ENCODE results near the gene TMEM134.
"Not testable (repeated sequence)": the region's sequence is repeated elsewhere in the genome, so short reads cannot be mapped to it uniquely, and the experiment has no call there.

The TMEM134 gene

GRCh38 chr11:67485873-67486361 lies 16.9 kb upstream of the TMEM134 start:
- not testable (repeated sequence) for DNase-seq

DNA sequence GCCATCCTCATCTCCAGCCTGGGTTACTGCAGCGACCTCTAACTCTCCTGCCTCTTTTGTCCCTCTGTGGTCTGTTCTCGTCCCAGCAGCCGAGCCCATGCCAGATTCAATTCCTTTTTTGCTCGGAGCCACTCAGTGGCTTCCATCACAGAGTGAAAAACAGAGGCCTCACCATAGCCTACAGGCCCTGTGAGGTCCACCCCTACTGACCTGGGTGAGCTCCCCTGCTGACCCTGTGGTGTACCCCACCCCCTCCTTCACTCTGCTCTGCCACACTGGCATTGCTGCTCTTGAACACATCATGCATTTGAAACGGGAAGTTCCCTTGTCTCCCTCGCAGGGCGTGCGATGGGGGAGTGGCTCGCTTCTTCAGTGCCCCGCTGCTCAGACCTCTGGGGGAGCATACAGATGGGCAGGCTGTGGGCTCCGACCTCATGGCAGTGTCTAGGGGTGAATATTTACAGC lies 15.8 kb upstream of the TMEM134 start:
- DNase-seq, result no peak

DNA sequence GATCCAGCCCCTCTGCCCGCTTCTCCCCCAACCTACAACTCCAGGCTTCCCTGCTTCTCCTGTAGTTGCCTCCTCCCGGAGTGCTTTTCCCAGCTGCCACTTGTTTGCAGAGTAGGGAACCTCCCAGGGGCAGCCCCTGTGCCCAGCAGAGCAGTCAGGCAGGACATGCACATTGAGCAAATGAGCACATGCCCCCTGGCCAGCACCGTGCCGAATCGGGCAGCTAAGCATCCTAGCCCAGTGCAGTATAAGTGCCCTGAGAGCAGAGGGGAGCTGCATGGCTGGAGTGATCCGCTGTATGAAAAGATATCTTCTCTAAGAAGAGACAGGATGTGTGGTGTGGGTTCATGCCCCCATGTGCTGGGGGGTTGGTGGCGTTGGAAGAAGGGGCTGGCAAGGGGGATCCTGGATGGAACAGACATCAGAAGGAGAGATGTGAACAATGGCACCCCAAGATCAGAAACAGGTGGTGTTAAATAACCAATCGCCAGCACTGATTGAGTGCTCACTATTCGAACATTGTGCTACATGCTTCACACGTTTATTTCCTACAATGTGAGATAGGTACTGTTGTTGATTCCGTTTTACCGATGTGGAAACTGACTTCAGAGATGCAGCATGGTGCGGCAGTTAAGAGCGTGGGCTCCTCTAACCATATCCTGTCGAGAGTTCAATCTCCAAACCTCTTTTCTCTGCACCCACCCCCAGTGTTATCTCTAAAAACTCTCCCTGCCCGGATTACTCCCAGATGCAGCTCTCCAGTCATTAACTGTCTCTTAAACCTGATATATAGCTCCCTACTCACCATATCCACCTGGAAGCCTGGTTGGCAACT lies 15.0 kb upstream of the TMEM134 start:
- no peak for DNase-seq

- peak; percentile 98 for DNase-seq
These were observed 14.1 kb upstream of the TMEM134 start, which contains the start of gene AIP for GRCh38 chr11:67482827-67483798. Gene AIP, plus strand, starts transcription at chr11:67483026. Its CDS starts 133 bp downstream, at chr11:67483159.

DNA sequence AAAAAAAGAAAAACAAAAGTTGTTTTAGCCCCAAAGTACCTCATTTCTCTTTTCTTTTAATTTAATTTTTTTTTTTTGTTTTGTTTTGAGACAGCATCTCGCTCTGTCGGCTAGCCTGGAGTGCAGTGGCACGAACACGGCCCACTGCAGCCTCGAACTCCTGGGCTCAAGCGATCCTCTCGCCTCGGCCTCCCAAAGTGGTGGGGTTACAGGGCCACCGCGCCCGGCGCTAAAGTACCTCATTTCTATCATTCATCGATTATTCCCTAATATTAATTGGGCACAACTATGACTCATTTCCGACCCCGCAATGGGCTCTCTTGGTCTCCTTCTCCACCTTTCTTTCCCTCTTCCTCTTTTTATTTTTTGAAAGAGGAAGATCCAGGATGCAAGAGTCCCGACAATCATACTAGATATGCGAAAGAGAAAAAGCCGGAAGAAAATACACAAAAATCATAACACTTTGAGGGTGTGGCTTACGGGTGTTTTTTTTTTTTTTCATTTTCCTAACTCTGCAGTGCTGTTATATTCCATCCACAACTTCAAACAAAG lies 13.3 kb upstream of the TMEM134 start:
- DNase-seq, result no peak

DNA sequence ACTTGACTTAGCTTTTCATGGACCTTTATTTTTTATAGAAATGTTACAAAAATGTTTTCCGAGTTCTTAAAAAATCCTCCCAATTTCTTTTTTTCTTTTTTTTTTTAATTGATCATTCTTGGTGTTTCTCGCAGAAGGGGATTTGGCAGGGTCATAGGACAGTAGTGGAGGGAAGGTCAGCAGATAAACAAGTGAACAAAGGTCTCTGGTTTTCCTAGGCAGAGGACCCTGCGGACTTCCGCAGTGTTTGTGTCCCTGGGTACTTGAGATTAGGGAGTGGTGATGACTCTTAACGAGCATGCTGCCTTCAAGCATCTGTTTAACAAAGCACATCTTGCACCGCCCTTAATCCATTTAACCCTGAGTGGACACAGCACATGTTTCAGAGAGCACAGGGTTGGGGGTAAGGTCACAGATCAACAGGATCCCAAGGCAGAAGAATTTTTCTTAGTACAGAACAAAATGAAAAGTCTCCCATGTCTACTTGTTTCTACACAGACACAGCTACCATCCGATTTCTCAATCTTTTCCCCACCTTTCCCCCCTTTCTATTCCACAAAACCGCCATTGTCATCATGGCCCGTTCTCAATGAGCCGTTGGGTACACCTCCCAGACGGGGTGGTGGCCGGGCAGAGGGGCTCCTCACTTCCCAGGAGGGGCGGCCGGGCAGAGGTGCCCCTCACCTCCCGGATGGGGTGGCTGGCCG lies 8.4 kb upstream of the TMEM134 start:
- not testable (repeated sequence) for DNase-seq

DNA sequence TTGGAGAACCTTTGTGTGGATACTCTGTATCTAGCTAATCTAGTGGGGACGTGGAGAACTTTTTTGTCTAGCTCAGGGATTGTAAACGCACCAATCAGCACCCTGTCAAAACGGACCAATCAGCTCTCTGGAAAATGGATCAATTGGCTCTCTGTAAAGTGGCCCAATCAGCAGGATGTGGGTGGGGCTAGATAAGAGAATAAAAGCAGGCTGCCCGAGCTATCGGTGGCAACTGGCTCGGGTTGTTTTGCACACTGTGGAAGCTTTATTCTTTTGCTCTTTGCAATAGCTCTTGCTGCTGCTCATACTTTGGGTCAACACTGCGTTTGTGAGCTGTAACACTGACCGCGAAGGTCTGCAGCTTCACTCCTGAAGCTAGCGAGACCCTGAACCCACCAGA lies 7.6 kb upstream of the TMEM134 start:
- DNase-seq, result not testable (repeated sequence)

GRCh38 chr11:67472882-67473281 lies 3.8 kb upstream of the TMEM134 start:
- no peak for DNase-seq

DNA sequence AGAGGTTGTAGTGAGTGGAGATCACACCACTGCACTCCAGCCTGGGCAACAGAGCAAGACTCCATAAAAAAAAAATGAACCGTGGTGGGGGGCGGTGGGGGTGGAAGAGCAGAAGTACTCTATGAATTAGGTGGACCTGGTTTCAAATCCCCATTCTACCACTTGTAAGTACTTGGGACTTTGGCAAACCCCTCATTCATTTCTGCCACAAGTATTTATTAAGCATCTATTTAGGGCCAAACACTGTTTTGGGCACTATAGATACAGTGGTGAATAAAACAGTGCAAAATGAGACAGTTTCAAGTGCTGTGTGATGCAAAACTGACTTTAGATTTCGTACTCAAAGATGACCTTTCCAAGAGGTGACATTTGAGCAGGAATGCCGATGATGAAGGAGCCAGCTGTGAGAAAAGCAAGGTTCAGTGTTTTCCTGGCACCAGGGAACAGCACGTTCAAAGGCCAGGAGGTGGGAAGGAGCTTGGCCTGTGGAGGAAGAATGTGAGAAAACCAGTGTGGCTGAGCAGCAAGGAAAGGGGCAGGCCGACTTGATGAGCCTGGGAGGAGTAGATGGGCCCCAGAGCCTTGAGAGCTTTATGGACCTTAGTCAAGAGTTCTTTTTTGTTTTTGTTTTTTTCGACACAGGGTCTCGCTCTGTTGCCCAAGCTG lies 1.4 kb upstream of the TMEM134 start:
- DNase-seq, result no peak

DNA sequence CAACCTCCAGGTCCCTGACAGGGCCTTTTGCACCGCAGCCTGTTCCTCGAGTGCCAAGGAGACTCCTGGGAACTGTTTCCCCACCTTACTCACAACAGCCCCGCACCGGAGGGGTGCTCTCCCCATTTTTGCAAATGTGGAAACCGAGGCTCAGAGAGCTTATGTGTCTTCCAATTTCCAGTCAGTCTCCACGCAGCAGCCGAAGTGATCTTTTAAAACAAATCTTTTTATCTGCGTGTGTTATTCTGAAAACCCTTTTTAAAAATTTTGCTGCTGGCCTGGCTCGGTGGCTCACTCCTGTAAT lies 409 bp upstream of the TMEM134 start:
- DNase-seq, result no peak

DNA sequence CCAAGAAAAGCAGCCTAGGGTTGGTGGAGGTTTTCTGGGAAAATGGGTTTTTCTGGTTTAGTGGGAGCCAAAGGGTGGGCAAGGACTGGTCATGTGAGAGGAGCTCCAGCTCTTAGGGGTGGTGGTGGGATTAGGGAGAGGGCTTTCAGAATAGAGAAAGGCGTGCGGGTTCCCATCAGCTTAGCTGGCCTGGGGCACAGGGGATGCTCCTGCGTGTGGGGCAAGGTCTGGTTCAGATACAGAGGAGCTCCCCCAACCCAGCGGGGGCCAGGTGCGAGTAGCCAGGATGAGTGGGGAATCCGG lies 644 bp downstream of the TMEM134 start:
- no peak for DNase-seq

DNA sequence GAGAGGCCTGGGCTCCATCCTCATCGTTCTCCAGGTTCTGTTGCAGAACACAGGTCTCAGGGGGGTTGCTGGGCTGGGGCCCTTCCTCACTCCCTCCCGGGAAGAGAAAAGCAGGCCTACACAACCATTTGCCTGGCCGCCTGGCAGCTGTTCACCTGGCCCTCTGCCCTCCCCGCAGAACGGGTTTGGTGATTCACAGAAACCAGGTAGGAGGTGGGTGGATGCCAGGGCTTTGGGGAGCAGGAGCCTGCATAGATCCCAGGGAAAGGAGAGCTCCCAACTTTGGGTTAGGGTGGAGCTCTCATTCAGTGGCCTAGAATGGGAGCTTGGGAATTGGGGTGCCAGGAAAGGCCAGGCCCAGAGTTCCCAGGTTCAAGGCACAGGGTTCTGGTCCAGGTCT lies 995 bp downstream of the TMEM134 start:
- no peak for DNase-seq

- no peak for DNase-seq
These were observed 1.9 kb downstream of the TMEM134 start for GRCh38 chr11:67466962-67467771.

- DNase-seq, result no peak
These were observed 2.7 kb downstream of the TMEM134 start for GRCh38 chr11:67466367-67466766.

GRCh38 chr11:67465530-67465929 lies 3.5 kb downstream of the TMEM134 start:
- peak; percentile 16 for DNase-seq

DNA sequence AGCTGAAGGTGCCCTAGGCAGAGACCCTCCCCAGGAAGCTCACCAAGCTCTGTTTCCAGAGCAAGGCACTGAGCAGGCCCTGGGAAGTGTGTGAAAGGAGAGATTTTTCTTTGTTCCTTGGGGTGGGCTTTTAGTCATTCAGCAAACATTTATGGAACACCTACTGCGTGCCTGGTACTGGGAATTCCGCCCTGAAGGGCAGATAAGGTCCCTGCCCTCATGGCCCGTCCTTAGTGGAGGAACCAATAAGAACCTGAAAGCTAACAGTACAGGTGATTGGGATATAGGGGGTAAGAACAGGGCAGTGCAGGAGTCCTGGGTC lies 3.9 kb downstream of the TMEM134 start:
- DNase-seq, result no peak

GRCh38 chr11:67464411-67465188 lies 4.5 kb downstream of the TMEM134 start:
- DNase-seq, result peak; percentile 72

DNA sequence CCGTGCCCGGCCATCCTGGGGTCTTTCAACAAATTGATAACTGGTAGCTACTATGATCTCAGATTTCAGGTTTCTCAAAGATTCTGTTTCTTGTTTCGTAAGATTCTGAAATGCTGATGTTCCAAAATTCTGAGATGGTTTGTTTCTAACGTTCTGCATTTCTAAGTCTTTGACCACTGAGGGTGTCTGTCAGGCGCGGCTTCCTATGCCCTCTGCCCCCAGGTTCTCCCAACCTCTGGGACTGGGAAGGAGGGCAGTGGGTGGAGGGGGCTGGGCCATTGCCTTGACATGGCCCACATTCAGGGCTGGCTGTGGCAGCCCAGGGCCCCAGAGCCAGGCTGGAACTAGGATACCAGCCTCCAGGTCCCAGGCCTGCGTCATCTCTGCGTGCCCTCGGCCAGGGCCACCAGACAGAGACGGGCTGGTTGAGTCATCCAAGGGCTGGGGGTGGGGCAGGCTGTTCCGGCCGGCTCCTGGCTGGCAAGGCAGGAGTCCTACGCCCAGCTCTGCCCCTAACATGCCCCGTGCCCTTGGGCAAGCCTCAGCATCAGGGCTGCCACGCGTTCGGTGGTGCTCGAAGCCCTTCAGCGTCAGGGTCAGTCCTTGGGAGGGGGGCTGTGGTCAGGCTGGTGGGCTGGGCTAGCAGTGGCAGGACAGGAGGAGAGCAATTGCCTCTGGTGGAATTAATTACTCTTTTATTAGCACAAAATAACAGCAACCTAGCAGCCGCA lies 5.2 kb downstream of the TMEM134 start:
- DNase-seq, result no peak

GRCh38 chr11:67463186-67463585 lies 5.9 kb downstream of the TMEM134 start:
- DNase-seq, result no peak

- no peak for DNase-seq
These were observed 10.8 kb downstream of the TMEM134 start for GRCh38 chr11:67458266-67458665.
